HAP-1 (cell line): ENCODE results near the gene GBP5.
"Not testable (repeated sequence)": the region's sequence is repeated elsewhere in the genome, so short reads cannot be mapped to it uniquely, and the experiment has no call there.

Experiments used
- DNase-seq, 2 experiments: peaks; one replicate each; pipeline ENCODE4 v3.0.0-alpha.2; 2016 to 2020; ENCODE audit warnings: low spot score in 2 of 2
- H3K27me3 ChIP-seq: fragments of 250-450 bp; sonication (Bioruptor Pico); 2 replicates; pipeline ENCODE4 v1.5.1; 2020; ENCODE audit warnings: low read depth, mild to moderate bottlenecking, moderate library complexity
- H3K36me3 ChIP-seq: fragments of 250-450 bp; sonication (Bioruptor Pico); replicated peaks from 2 replicates; pipeline ENCODE4 v1.5.1; 2020; ENCODE audit warnings: mild to moderate bottlenecking
- H3K4me1 ChIP-seq: fragments of 250-450 bp; sonication (Bioruptor Pico); 2 replicates; pipeline ENCODE4 v1.5.1; 2020; ENCODE audit warnings: mild to moderate bottlenecking
- H3K4me3 ChIP-seq: fragments of 250-450 bp; sonication (Bioruptor Pico); 2 replicates; pipeline ENCODE4 v1.5.1; 2020; ENCODE audit warnings: mild to moderate bottlenecking, moderate library complexity
- H3K9me3 ChIP-seq: fragments of 250-450 bp; sonication (Bioruptor Pico); 2 replicates; pipeline ENCODE4 v1.5.1; 2020; ENCODE audit warnings: mild to moderate bottlenecking, moderate library complexity
- in situ Hi-C: fragments of 300-500 bp; cut with MboI; formaldehyde crosslinking; loops from 3 replicates; pipeline ENCODE4 v1.14.3; 2020; ENCODE audit warnings: low sequenced_read_pairs, inconsistent platforms, mixed read lengths

The GBP5 gene, protein sequence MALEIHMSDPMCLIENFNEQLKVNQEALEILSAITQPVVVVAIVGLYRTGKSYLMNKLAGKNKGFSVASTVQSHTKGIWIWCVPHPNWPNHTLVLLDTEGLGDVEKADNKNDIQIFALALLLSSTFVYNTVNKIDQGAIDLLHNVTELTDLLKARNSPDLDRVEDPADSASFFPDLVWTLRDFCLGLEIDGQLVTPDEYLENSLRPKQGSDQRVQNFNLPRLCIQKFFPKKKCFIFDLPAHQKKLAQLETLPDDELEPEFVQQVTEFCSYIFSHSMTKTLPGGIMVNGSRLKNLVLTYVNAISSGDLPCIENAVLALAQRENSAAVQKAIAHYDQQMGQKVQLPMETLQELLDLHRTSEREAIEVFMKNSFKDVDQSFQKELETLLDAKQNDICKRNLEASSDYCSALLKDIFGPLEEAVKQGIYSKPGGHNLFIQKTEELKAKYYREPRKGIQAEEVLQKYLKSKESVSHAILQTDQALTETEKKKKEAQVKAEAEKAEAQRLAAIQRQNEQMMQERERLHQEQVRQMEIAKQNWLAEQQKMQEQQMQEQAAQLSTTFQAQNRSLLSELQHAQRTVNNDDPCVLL

GRCh38 chr1:89272269-89273041 lies at the start of gene GBP5:
TSS of gene GBP5 (minus strand) at chr1:89272860. CDS start at chr1:89269555, 3,305 bp downstream.
- not testable (repeated sequence) for H3K9me3 ChIP-seq

DNA sequence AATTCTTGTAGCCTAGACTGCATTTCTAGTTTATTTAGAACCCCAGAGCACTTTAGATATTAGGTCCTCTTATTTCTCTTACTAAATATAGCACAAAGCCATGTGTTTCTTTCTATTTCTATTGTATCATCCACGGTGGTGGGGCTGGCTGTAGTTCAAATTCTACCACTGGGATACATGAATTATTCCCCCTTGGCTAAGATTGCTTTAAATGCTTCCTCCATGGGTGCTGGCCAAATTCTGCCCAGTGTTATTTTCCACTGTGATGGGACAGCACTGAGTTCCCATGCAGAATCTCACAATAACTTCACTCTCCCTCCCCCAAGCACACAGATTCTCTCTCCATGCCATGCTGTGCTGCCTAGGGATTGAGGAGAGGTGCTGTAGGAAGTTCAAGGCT lies 49.7 kb upstream of the GBP5 start:
- H3K36me3 ChIP-seq: no peaks in the 10 kb centered on the region
- no peaks in the 10 kb centered on the region for H3K9me3 ChIP-seq
- H3K4me1 ChIP-seq: no peaks in the 10 kb centered on the region
- H3K4me3 ChIP-seq: no peak overlapping the region
- in situ Hi-C loops: no loop called here
- no peaks in the 10 kb centered on the region; the same call in 1 of the 2 replicates for H3K27me3 ChIP-seq
- DNase-seq: no peak

More at GRCh38 chr1:89272269-89273041, at the start of gene GBP5:
- H3K4me1 ChIP-seq, in situ Hi-C loops, H3K27me3 ChIP-seq, H3K36me3 ChIP-seq, H3K4me3 ChIP-seq, DNase-seq: not testable (repeated sequence)

DNA sequence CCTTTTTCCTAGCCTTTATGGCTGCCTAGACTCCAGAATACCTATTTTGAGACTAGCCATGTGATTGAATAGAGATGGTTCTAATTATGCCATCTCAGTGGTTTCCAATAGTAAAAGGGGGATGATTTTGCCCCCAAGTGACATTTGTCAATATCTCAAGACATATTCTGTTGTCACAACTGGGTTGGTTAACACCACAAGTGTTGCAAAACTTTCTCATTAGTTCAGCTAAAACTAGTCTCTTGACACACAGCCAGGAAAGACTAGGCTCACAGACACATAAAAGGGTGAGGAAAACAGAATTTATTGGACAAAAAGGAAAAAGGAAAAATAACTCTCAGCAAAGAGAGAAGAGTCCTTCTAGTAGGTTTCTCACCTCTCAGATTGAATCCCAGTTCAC lies 39.9 kb upstream of the GBP5 start:
- no peaks in the 10 kb centered on the region for H3K9me3 ChIP-seq
- in situ Hi-C loops: no loop called here
- DNase-seq: no peak
- no peaks in the 10 kb centered on the region for H3K36me3 ChIP-seq
- H3K27me3 ChIP-seq: no peaks in the 10 kb centered on the region
- no peak overlapping the region for H3K4me3 ChIP-seq
- no peaks in the 10 kb centered on the region for H3K4me1 ChIP-seq

DNA sequence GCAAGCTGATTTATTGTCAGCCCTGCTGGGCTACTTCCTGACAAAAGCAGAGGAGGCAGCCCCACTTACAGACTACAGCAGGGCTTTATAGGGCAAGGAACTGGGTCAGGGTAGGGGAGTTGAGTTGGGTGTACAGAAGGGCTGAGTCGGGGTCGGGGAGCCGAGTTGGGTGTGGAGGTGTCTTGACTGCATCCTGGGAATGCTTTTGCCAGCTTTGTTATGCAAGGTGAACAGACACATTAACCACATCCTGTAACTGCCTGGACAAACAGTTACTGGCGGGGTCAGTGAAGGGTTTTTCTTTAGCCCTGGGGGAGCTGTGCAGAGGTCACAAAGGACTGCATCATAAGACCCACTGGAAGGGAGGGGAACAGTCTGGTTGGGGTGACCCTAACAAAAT lies 39.1 kb upstream of the GBP5 start:
- in situ Hi-C loops: no loop called here
- Histone ChIP-seq H3K4me1 (no peaks in the 10 kb centered on the region), H3K27me3 (no peaks in the 10 kb centered on the region), H3K36me3 (no peaks in the 10 kb centered on the region), H3K9me3 (no peaks in the 10 kb centered on the region), H3K4me3 (no peak overlapping the region)
- DNase-seq: no peak

DNA sequence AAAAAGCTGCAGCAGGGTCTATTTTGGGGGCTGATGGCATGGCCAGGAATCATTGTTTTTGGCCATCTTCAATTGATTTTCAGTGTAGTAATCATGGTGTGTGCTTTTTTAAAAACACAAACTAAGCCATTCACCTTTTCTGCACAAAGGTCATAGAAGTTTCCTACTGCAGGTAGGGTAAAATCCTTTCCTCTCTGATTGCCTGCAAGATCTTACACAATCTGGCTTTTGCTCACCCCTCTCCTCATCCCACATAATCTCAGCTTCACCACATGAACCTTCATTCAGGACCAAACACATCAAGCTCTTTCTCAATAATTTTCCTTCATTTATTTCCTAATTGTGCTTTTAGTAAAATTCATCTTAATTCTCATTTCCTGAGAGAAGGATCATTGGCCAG lies 38.3 kb upstream of the GBP5 start:
- Histone ChIP-seq H3K4me3 (no peak overlapping the region), H3K4me1 (no peaks in the 10 kb centered on the region), H3K36me3 (no peaks in the 10 kb centered on the region), H3K9me3 (no peaks in the 10 kb centered on the region), H3K27me3 (no peaks in the 10 kb centered on the region)
- in situ Hi-C loops: no loop called here
- DNase-seq: no peak

DNA sequence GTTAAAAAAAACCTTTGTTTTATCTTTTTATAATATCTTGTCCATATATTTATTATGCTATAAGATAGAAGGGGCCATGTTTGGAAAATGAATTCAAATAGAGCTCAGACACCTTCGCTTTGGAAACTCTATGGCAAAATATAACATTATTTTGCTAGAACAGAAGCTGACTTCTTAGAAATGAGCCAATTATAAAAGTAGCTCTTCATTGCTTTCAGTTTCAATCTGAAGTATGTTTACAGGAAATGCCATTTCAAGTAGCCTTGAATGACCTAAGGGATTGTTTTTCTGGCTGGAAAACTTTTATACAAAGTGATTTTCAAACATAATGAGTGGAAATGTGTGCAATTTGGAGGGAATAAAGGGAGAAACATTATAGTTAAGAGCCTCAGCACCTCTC lies 37.8 kb upstream of the GBP5 start:
- Histone ChIP-seq H3K4me3 (no peak overlapping the region), H3K4me1 (no peaks in the 10 kb centered on the region), H3K36me3 (no peaks in the 10 kb centered on the region), H3K27me3 (no peaks in the 10 kb centered on the region), H3K9me3 (no peaks in the 10 kb centered on the region)
- in situ Hi-C loops: no loop called here
- DNase-seq: no peak

- Histone ChIP-seq H3K9me3 (no peaks in the 10 kb centered on the region), H3K4me3 (no peak overlapping the region), H3K27me3 (no peaks in the 10 kb centered on the region), H3K4me1 (no peaks in the 10 kb centered on the region), H3K36me3 (no peaks in the 10 kb centered on the region)
- no peak for DNase-seq
- in situ Hi-C loops: no loop called here
These were observed 37.2 kb upstream of the GBP5 start for GRCh38 chr1:89309828-89310227.

- H3K4me1 ChIP-seq: no peaks in the 10 kb centered on the region
- H3K9me3 ChIP-seq: no peaks in the 10 kb centered on the region
- no peak for DNase-seq
- no peaks in the 10 kb centered on the region for H3K27me3 ChIP-seq
- no peak overlapping the region for H3K4me3 ChIP-seq
- in situ Hi-C loops: no loop called here
- H3K36me3 ChIP-seq: no peaks in the 10 kb centered on the region
These were observed 33.6 kb upstream of the GBP5 start for GRCh38 chr1:89306273-89306672.

DNA sequence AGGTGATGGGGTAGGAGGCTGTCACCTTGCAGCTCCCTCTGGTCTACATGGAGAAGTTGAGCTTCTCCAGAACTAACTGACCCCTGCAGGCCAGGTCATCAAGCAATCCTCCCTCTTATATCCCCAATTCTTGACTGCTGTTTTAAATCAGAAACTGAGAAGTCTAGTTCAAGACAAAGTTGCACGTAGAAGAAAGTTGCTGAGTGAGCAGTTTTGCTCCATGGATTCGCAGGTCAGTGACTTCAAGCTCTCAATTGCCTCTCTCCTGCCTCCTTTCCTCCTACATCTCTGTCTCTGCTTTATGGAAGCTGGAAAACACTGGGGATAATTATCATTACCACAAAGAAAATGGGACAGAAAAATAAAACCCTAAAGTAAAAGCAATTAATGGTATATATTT lies 32.8 kb upstream of the GBP5 start:
- Histone ChIP-seq H3K4me1 (no peaks in the 10 kb centered on the region), H3K9me3 (no peaks in the 10 kb centered on the region), H3K4me3 (no peak overlapping the region), H3K36me3 (no peaks in the 10 kb centered on the region), H3K27me3 (no peaks in the 10 kb centered on the region)
- in situ Hi-C loops: no loop called here
- DNase-seq: no peak

DNA sequence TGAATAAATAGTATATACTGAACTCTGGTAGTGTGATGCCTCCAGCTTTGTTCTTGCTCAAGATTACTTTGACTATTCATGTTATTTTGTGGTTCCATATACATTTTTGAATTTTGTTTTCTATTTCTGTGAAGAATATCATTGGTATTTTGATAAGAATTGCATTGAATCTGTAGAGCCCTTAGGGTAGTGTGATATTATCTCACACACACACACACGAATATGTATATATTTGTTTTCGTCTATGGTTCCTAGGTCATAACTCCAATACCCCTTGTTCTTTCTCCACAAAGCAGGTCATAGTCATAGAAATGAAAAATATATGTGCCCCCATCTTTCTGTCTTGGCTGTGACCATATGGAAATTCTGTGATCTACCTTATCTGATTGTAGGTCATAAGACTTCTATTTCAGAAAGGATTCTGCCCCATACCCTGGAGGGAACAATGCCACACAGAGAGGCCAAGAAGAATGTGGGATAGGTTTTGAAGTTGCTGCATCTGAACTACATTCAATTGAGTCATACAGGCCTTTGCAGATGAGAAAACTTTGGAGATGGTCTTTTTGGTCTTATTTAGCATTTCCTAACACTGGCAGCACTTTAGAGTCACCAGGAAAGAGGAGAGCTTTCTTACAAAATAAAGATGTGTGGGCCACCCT lies 32.0 kb upstream of the GBP5 start:
- no peaks in the 10 kb centered on the region for H3K9me3 ChIP-seq
- in situ Hi-C loops: no loop called here
- no peak for DNase-seq

DNA sequence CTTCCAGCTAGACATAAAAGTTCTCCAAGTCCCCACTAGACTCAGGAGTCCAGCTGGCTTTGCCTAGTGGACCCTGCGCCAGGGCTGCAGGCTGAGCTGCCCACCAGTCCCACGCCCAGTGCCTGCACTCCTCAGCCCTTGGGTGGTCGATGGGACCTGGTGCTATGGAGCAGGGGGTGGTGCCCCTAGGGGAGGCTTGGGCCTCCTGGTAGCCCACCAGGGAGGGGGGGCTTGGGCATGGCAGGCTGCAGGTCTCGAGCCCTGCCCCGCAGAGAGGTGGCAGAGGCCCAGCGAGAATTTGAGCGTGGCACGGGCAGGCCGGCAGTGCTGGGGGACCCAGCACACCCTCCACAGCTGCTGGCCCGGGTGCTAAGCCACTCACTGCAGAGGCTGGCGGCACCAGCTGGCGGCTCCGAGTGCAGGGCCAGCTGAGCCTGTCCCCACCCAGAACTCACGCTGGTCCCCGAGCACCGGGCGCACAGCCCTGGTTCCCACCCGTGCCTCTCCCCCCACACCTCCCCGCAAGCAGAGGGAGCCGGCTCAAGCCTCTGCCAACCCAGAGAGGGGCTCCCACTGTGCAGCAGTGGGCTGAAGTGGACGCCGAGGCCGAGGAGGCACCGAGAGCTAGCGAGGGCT lies 30.2 kb upstream of the GBP5 start:
- Histone ChIP-seq H3K4me3 (no peak overlapping the region), H3K27me3 (no peaks in the 10 kb centered on the region), H3K36me3 (no peaks in the 10 kb centered on the region), H3K4me1 (no peaks in the 10 kb centered on the region), H3K9me3 (no peaks in the 10 kb centered on the region)
- DNase-seq: no peak
- in situ Hi-C loops: no loop called here

More for the DNA sequence above, 32.0 kb upstream of the GBP5 start:
- no peaks in the 10 kb centered on the region for H3K36me3 ChIP-seq
- no peaks in the 10 kb centered on the region for H3K27me3 ChIP-seq
- H3K4me1 ChIP-seq: no peaks in the 10 kb centered on the region
- H3K4me3 ChIP-seq: no peak overlapping the region

DNA sequence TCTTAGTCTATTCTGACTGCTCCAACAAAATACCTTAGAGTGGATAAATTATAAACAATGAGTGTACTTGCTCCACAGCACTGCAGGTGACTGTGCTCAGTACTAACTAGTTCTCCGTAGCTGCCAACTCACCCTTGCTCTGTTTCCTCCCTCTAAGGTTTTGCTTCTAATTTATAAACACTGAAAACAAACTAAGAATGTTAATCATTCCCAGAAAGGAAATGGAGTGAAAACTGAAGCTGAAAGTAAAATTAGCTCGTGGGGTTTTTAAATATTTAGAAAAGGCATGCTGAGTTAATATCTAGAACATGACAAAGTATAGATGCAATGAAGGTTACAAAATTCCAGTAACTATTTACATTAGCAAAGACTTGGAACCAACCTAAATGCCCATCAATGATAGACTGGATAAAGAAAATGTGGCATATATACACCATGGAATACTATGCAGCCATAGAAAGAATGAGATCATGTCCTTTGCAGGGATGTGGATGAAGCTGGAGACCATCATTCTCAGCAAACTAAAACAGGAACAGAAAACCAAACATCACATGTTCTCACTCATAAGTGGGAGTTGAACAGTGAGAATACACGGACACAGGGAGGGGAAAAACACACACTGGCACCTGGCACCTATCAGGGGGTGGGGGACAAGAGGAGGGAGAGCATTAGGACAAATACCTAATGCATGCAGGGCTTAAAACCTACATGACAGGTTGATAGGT lies 27.2 kb upstream of the GBP5 start:
- H3K9me3 ChIP-seq, DNase-seq, H3K4me3 ChIP-seq, H3K27me3 ChIP-seq, in situ Hi-C loops, H3K36me3 ChIP-seq, H3K4me1 ChIP-seq: not testable (repeated sequence)

GRCh38 chr1:89298461-89298860 lies 25.8 kb upstream of the GBP5 start:
- in situ Hi-C loops: no loop called here

More at GRCh38 chr1:89298461-89298860, 25.8 kb upstream of the GBP5 start:
- no peak for DNase-seq
- Histone ChIP-seq H3K9me3 (no peaks in the 10 kb centered on the region), H3K27me3 (no peaks in the 10 kb centered on the region), H3K36me3 (no peaks in the 10 kb centered on the region), H3K4me1 (no peaks in the 10 kb centered on the region), H3K4me3 (no peak overlapping the region)
